RPMI8226 (cell line): ENCODE results near the gene SIK3.
A peak's percentile ranks its signal among the peaks of the same experiment; 100 is the strongest.
"Not testable (repeated sequence)": the region's sequence is repeated elsewhere in the genome, so short reads cannot be mapped to it uniquely, and the experiment has no call there.

Source experiments
- DNase-seq: peaks from one replicate; pipeline ENCODE4 v3.0.0-alpha.2; 2015

SIK3 gene

GRCh38 chr11:117098269-117099232, at the start of gene SIK3:
TSS of gene SIK3 (minus strand) at chr11:117098428. CDS start at chr11:117098415, 13 bp downstream.
- peak; percentile 98 for DNase-seq

- DNase-seq, result no peak
Measured at GRCh38 chr11:117146521-117146920, 48.3 kb upstream of the SIK3 start.

- peak; percentile 42 for DNase-seq
Measured at GRCh38 chr11:117145393-117145761, 47.1 kb upstream of the SIK3 start.

- DNase-seq, result peak; percentile 75
Measured at GRCh38 chr11:117144477-117145392, 46.5 kb upstream of the SIK3 start.

- peak; percentile 99 for DNase-seq
Measured at GRCh38 chr11:117143871-117144476, 45.7 kb upstream of the SIK3 start, which contains the start of gene PAFAH1B2. TSS of gene PAFAH1B2 (plus strand) at chr11:117144287. CDS start at chr11:117152448, 8,161 bp downstream.

GRCh38 chr11:117143390-117143789, 45.2 kb upstream of the SIK3 start:
- DNase-seq, result peak; percentile 75

- DNase-seq, result not testable (repeated sequence)
Measured at GRCh38 chr11:117137223-117138086, 39.2 kb upstream of the SIK3 start.

GRCh38 chr11:117134979-117135378, 36.8 kb upstream of the SIK3 start:
- not testable (repeated sequence) for DNase-seq

- DNase-seq, result no peak
Measured at GRCh38 chr11:117134431-117134830, 36.2 kb upstream of the SIK3 start.

GRCh38 chr11:117130879-117131278, 32.7 kb upstream of the SIK3 start:
- DNase-seq, result no peak

- DNase-seq, result not testable (repeated sequence)
Measured at GRCh38 chr11:117130396-117130795, 32.2 kb upstream of the SIK3 start.

GRCh38 chr11:117128289-117128688, 30.1 kb upstream of the SIK3 start:
- no peak for DNase-seq

- DNase-seq, result no peak
Measured at GRCh38 chr11:117127171-117127901, 29.1 kb upstream of the SIK3 start.

GRCh38 chr11:117126223-117126965, 28.2 kb upstream of the SIK3 start:
- no peak for DNase-seq

- no peak for DNase-seq
Measured at GRCh38 chr11:117122556-117122955, 24.3 kb upstream of the SIK3 start.

- no peak for DNase-seq
Measured at GRCh38 chr11:117121176-117121575, 22.9 kb upstream of the SIK3 start.

- no peak for DNase-seq
Measured at GRCh38 chr11:117117681-117118080, 19.5 kb upstream of the SIK3 start.

- not testable (repeated sequence) for DNase-seq
Measured at GRCh38 chr11:117112939-117113338, 14.7 kb upstream of the SIK3 start.

- not testable (repeated sequence) for DNase-seq
Measured at GRCh38 chr11:117112497-117112896, 14.3 kb upstream of the SIK3 start.

GRCh38 chr11:117110294-117110950, 12.2 kb upstream of the SIK3 start:
- no peak for DNase-seq
